Mesendoderm (in vitro differentiated cells): ENCODE results near the gene KDM3B.
"Not testable (repeated sequence)": the region's sequence is repeated elsewhere in the genome, so short reads cannot be mapped to it uniquely, and the experiment has no call there.

Source experiments
- DNase-seq: peaks from one replicate; pipeline ENCODE4 v3.0.0; 2013
- H2AK5ac ChIP-seq: 2 replicates; pipeline ENCODE4 v1.6.1; 2013; ENCODE audit warnings: low read length, inconsistent platforms
- H2BK120ac ChIP-seq: 2 replicates; pipeline ENCODE4 v1.6.1; 2013; ENCODE audit warnings: low read depth, mild to moderate bottlenecking, low read length, moderate library complexity, mixed read lengths
- H2BK15ac ChIP-seq: replicated peaks from 2 replicates; pipeline ENCODE4 v1.6.1; 2013; ENCODE audit warnings: low read depth, mild to moderate bottlenecking, moderate library complexity
- H2BK5ac ChIP-seq: 2 replicates; pipeline ENCODE4 v1.6.1; 2013; ENCODE audit warnings: low read length, inconsistent platforms
- H3K18ac ChIP-seq: 2 replicates; pipeline ENCODE4 v1.6.1; 2013; ENCODE audit warnings: mild to moderate bottlenecking, low read length, mixed read lengths
- H3K23ac ChIP-seq: one replicate; pipeline ENCODE4 v1.6.1; 2013; ENCODE audit warnings: low read length
- H3K27ac ChIP-seq: 2 replicates; pipeline ENCODE4 v1.5.1; 2013; ENCODE audit warnings: low read depth, mild to moderate bottlenecking, inconsistent platforms, low read length, moderate library complexity
- H3K27me3 ChIP-seq: 2 replicates; pipeline ENCODE4 v1.6.1; 2013; ENCODE audit warnings: low read length, control low read depth, mild to moderate bottlenecking, inconsistent platforms; ENCODE audit not compliant: insufficient read depth, poor library complexity
- H3K36me3 ChIP-seq: 2 replicates; pipeline ENCODE4 v1.6.1; 2013; ENCODE audit warnings: low read length, inconsistent platforms; ENCODE audit not compliant: control insufficient read depth, insufficient read depth
- H3K4ac ChIP-seq: one replicate; pipeline ENCODE4 v1.6.1; 2013; ENCODE audit warnings: low read depth, mild to moderate bottlenecking, low read length, moderate library complexity
- H3K4me1 ChIP-seq: 2 replicates; pipeline ENCODE4 v1.6.1; 2013; ENCODE audit warnings: low read depth, low read length, inconsistent platforms; ENCODE audit not compliant: control insufficient read depth
- H3K4me2 ChIP-seq: 2 replicates; pipeline ENCODE4 v1.6.1; 2013; ENCODE audit warnings: low read length
- H3K4me3 ChIP-seq: 2 replicates; pipeline ENCODE4 v1.5.1; 2013; ENCODE audit warnings: mild to moderate bottlenecking, low read length
- H3K56ac ChIP-seq: one replicate; pipeline ENCODE4 v1.6.1; 2013; ENCODE audit warnings: low read length
- H3K79me1 ChIP-seq: 2 replicates; pipeline ENCODE4 v1.6.1; 2013; ENCODE audit warnings: low read length, inconsistent platforms
- H3K79me2 ChIP-seq: 2 replicates; pipeline ENCODE4 v1.6.1; 2013; ENCODE audit warnings: mild to moderate bottlenecking, low read length; ENCODE audit not compliant: control insufficient read depth, insufficient read depth
- H3K9ac ChIP-seq: 2 replicates; pipeline ENCODE4 v1.6.1; 2013; ENCODE audit warnings: low read length, inconsistent platforms
- H4K5ac ChIP-seq: one replicate; pipeline ENCODE4 v1.6.1; 2013; ENCODE audit warnings: low read length
- H4K8ac ChIP-seq: one replicate; pipeline ENCODE4 v1.6.1; 2013; ENCODE audit warnings: low read depth, mild to moderate bottlenecking, control low read depth, low read length, moderate library complexity
- WGBS: extraction: QIAGEN DNeasy Blood & Tissue Kit; methylation state at CpG from one replicate; pipeline ENCODE4 v1.1.7; 2013; ENCODE audit warnings: low lambda C conversion rate, missing lambda C conversion rate; ENCODE audit not compliant: insufficient coverage; ENCODE audit errors: extremely low coverage; 5-methylcytosine and 5-hydroxymethylcytosine counted together

The KDM3B gene

DNA sequence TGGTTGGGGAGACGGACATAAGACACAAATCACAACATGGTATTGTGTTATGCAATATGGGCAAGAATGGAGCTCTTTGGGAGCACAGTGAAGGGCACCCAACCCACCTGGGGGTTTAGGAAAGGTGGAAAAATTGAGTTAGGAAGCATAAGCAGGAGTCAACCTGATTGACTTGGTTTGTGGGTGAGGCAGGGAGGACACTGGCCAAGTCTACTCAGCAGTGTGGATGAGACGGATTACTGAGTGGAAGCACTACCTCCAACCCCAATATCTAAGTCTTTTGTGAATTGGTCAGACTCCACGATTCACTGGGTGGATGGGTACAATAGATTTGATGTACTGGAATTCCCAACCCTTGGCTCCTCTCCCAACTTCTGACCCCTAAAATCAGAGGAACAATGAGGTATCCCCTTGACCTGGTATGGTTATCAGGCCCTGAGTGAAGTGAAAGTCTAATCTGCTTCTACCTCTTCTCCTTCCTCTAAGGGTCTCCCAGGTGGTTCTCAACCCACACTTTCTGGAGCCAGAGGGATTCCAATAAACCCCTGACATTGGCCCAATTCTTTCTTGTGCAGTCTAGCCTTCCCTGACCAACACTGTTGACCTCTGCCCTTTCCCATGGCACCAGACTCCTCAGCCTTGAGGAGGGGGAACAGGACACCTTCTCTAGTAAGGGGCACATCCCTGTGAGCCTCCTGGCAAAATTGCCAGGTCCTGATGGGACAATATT lies 118.0 kb downstream of the KDM3B start:
- Histone ChIP-seq H4K8ac (no peak overlapping the region), H3K4ac (no peak overlapping the region), H4K5ac (no peak overlapping the region), H3K27me3 (peaks cover 3% of the 10 kb centered on the region), H3K4me3 (no peak overlapping the region), H2AK5ac (no peak overlapping the region), H3K56ac (no peak overlapping the region), H2BK5ac (no peak overlapping the region), H2BK120ac (no peak overlapping the region), H2BK15ac (no peak overlapping the region), H3K36me3 (no peaks in the 10 kb centered on the region), H3K18ac (no peak overlapping the region), H3K27ac (no peak overlapping the region), H3K23ac (no peak overlapping the region), H3K4me1 (no peaks in the 10 kb centered on the region), H3K9ac (no peak overlapping the region), H3K4me2 (no peak overlapping the region), H3K79me2 (no peaks in the 10 kb centered on the region), H3K79me1 (no peaks in the 10 kb centered on the region)
- peak; percentile 58 for DNase-seq
- WGBS: no CpG with 5 or more reads among the region's 3 CpGs

DNA sequence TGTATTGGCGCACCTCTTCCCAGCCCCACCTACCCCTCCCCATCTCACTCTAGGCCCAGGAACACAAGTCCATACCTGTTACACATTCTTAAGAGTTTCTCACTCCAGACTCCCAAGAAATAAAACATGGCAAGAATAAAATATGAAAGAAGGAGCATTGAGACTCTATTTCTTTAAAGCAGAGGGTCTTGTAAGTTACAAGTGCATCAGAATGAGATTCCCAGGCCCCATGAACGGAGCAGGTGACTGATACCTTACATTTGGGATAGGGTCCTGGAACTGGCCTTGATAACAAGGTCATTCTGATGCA lies 118.5 kb downstream of the KDM3B start:
- Histone ChIP-seq H3K4me2 (no peak overlapping the region), H3K18ac (no peak overlapping the region), H3K79me2 (no peaks in the 10 kb centered on the region), H3K36me3 (no peaks in the 10 kb centered on the region), H3K23ac (no peak overlapping the region), H3K27ac (no peak overlapping the region), H2BK120ac (no peak overlapping the region), H3K79me1 (no peaks in the 10 kb centered on the region), H3K56ac (no peak overlapping the region), H3K4ac (no peak overlapping the region), H2BK5ac (no peak overlapping the region), H2BK15ac (no peak overlapping the region), H4K5ac (no peak overlapping the region), H3K9ac (no peak overlapping the region), H3K4me1 (no peaks in the 10 kb centered on the region), H2AK5ac (no peak overlapping the region), H3K4me3 (no peak overlapping the region), H3K27me3 (peaks cover 2% of the 10 kb centered on the region), H4K8ac (no peak overlapping the region)
- WGBS: no CpG with 5 or more reads among the region's 2 CpGs
- DNase-seq: no peak

DNA sequence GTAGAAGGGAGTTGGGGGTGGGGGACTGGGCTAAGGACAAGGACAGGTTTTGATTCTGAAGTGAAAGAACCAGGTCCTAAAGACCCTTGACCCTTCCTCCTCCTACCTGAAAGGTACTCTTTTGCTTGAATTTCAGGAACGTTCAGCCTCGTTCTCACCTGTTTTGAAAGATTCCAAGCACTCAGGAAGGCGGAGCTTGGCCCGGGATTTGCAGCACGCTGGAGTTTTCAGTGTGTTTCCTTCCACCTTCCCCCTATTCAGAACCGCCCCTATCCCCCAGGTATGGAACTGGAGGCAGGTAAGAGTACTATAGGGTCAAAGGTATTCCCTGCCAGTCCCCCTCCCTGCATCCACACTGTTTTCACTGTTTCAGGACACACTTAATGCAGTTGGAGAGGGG lies 119.9 kb downstream of the KDM3B start:
- H3K4me3 ChIP-seq: no peak overlapping the region
- H3K56ac ChIP-seq: no peak overlapping the region
- H4K8ac ChIP-seq: no peak overlapping the region
- H2BK5ac ChIP-seq: no peak overlapping the region
- H3K36me3 ChIP-seq: no peaks in the 10 kb centered on the region
- no peaks in the 10 kb centered on the region for H3K79me2 ChIP-seq
- WGBS: no CpG with 5 or more reads among the region's 6 CpGs
- H2BK15ac ChIP-seq: no peak overlapping the region
- H3K18ac ChIP-seq: no peak overlapping the region
- no peak overlapping the region for H4K5ac ChIP-seq
- H3K27me3 ChIP-seq: no peaks in the 10 kb centered on the region
- H3K4me2 ChIP-seq: no peak overlapping the region
- H3K27ac ChIP-seq: no peak overlapping the region
- no peaks in the 10 kb centered on the region for H3K4me1 ChIP-seq
- no peaks in the 10 kb centered on the region for H3K79me1 ChIP-seq
- H3K9ac ChIP-seq: no peak overlapping the region
- no peak overlapping the region for H2BK120ac ChIP-seq
- no peak overlapping the region for H2AK5ac ChIP-seq
- peak; percentile 49 for DNase-seq
- H3K4ac ChIP-seq: no peak overlapping the region
- no peak overlapping the region for H3K23ac ChIP-seq

DNA sequence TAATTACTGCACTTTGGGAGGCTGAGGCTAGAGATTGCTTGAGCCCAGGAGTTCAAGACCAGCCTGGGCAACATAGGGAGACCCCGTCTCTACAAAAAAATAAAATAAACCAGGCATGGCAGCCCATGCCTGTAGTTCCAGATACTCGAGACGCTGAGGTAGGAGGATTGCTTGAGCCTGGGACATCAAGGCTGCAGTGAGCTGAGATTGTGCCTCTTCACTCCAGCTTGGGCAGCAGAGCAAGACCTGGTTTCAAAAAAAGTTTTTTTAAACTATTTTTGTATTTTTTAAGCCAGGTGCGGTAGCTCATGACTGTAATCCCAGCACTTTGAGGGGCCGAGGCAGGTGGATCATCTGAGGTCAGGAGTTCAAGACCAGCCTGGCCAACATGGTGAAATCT lies 120.7 kb downstream of the KDM3B start:
- not testable (repeated sequence) for H3K4me2 ChIP-seq, H3K79me2 ChIP-seq, H3K56ac ChIP-seq, H2BK5ac ChIP-seq, H3K18ac ChIP-seq, H3K23ac ChIP-seq, H3K27me3 ChIP-seq, H4K8ac ChIP-seq, H4K5ac ChIP-seq, H3K4ac ChIP-seq, H3K9ac ChIP-seq, H2AK5ac ChIP-seq, H2BK15ac ChIP-seq, H3K4me1 ChIP-seq, H3K27ac ChIP-seq, H3K36me3 ChIP-seq, DNase-seq, H2BK120ac ChIP-seq, H3K4me3 ChIP-seq, H3K79me1 ChIP-seq
- WGBS: no CpG with 5 or more reads among the region's 5 CpGs

DNA sequence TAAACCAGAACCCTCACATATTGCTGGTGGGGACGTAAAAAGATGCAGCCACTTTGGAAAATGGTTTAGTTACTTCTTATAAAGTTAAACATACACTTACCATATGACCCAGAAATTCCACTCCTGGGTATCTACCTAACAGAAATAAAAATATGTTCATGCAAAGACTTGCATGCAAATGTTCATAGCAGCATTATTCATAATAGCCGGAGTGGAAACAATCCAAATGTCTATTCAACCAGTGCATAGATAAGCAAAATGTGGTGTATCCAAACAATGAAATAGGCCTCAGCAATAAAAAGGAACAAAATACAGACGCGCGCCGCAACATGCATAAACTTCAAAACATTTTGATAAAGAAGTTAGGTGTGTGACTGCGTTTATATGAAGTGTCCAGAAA lies 124.4 kb downstream of the KDM3B start:
- no peaks in the 10 kb centered on the region for H3K79me1 ChIP-seq
- no peak overlapping the region for H3K4me3 ChIP-seq
- no peak overlapping the region for H2BK5ac ChIP-seq
- no peak overlapping the region for H3K9ac ChIP-seq
- H2BK120ac ChIP-seq: no peak overlapping the region
- H2AK5ac ChIP-seq: no peak overlapping the region
- no CpG with 5 or more reads among the region's 7 CpGs for WGBS
- H3K18ac ChIP-seq: no peak overlapping the region
- no peak overlapping the region for H3K23ac ChIP-seq
- no peak overlapping the region for H2BK15ac ChIP-seq
- H3K79me2 ChIP-seq: no peaks in the 10 kb centered on the region
- no peak overlapping the region for H3K27ac ChIP-seq
- H3K4ac ChIP-seq: no peak overlapping the region
- H3K27me3 ChIP-seq: no peaks in the 10 kb centered on the region
- no peak overlapping the region for H4K5ac ChIP-seq
- no peak overlapping the region for H3K56ac ChIP-seq
- H3K4me1 ChIP-seq: no peaks in the 10 kb centered on the region
- H4K8ac ChIP-seq: no peak overlapping the region
- H3K4me2 ChIP-seq: no peak overlapping the region
- DNase-seq: no peak
- no peaks in the 10 kb centered on the region for H3K36me3 ChIP-seq

DNA sequence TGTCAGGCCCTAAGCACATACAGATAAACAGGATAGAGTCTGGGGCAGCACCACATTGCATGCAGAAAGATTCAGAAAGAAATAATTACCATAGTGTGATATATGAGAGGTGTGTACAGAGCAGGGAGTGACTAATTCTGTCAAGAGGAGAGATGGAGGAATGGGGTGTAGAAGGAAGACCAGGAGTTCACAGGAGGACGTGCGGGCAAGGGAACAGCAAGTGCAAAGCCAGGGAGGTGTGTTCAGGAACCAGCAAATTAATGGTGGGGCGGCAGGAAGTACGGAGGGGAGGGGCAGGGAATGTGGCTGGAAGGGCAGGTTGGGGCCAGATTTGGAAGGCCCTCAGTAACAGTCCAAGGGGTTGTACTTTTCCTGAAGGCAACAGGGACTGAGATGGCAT lies 130.2 kb downstream of the KDM3B start:
- H3K4me2 ChIP-seq: no peak overlapping the region
- H4K8ac ChIP-seq: no peak overlapping the region
- H2BK120ac ChIP-seq: no peak overlapping the region
- no CpG with 5 or more reads among the region's 4 CpGs for WGBS
- no peaks in the 10 kb centered on the region for H3K36me3 ChIP-seq
- no peak overlapping the region for H3K4me3 ChIP-seq
- no peaks in the 10 kb centered on the region for H3K79me1 ChIP-seq
- no peaks in the 10 kb centered on the region for H3K4me1 ChIP-seq
- no peak overlapping the region for H3K9ac ChIP-seq
- DNase-seq: no peak
- no peak overlapping the region for H3K27ac ChIP-seq
- H4K5ac ChIP-seq: no peak overlapping the region
- no peak overlapping the region for H3K23ac ChIP-seq
- no peak overlapping the region for H3K56ac ChIP-seq
- no peak overlapping the region for H3K4ac ChIP-seq
- H3K79me2 ChIP-seq: no peaks in the 10 kb centered on the region
- no peak overlapping the region for H3K18ac ChIP-seq
- H2BK15ac ChIP-seq: no peak overlapping the region
- no peak overlapping the region for H2AK5ac ChIP-seq
- H2BK5ac ChIP-seq: no peak overlapping the region
- H3K27me3 ChIP-seq: peaks cover 2% of the 10 kb centered on the region
